HG03565 (cell line): ENCODE results near the gene ACP5.
"Not testable (repeated sequence)": the region's sequence is repeated elsewhere in the genome, so short reads cannot be mapped to it uniquely, and the experiment has no call there.

Experiments
- ATAC-seq: cut with Tn5 transposase; IDR thresholded peaks from one replicate; pipeline ENCODE4 v1.9.1; 2021; ENCODE audit warnings: mild to moderate bottlenecking, moderate library complexity; ENCODE audit not compliant: unreplicated experiment

ACP5 gene

GRCh38 chr19:11577451-11578257 lies at the start of gene ACP5:
ACP5 (minus strand) TSS chr19:11577645; CDS start chr19:11577317, 328 bp downstream.
- ATAC-seq: no peak

GRCh38 chr19:11626252-11626651 lies 48.8 kb upstream of the ACP5 start:
- no peak for ATAC-seq

- ATAC-seq: no peak
Measured at GRCh38 chr19:11624069-11624463, 46.6 kb upstream of the ACP5 start.

- not testable (repeated sequence) for ATAC-seq
Measured at GRCh38 chr19:11622401-11622800, 45.0 kb upstream of the ACP5 start.

GRCh38 chr19:11620553-11620952 lies 43.1 kb upstream of the ACP5 start:
- ATAC-seq: no peak

GRCh38 chr19:11617180-11618062 lies 40.0 kb upstream of the ACP5 start:
- ATAC-seq: no peak

GRCh38 chr19:11612816-11613511 lies 35.5 kb upstream of the ACP5 start:
- no peak for ATAC-seq

GRCh38 chr19:11611730-11612129 lies 34.3 kb upstream of the ACP5 start:
- ATAC-seq: no peak

GRCh38 chr19:11606484-11606883 lies 29.0 kb upstream of the ACP5 start:
- no peak for ATAC-seq

- not testable (repeated sequence) for ATAC-seq
Measured at GRCh38 chr19:11599704-11600103, 22.3 kb upstream of the ACP5 start.

- no peak for ATAC-seq
Measured at GRCh38 chr19:11598746-11599145, 21.3 kb upstream of the ACP5 start.

- ATAC-seq: no peak
Measured at GRCh38 chr19:11598103-11598483, 20.6 kb upstream of the ACP5 start.

- ATAC-seq: peak; percentile 94
Measured at GRCh38 chr19:11597202-11598102, 20.0 kb upstream of the ACP5 start, which contains the start of gene ZNF627. ZNF627 (plus strand) TSS chr19:11597483; CDS start chr19:11597628, 145 bp downstream.

GRCh38 chr19:11596156-11596555 lies 18.7 kb upstream of the ACP5 start:
- ATAC-seq: no peak

- ATAC-seq: no peak
Measured at GRCh38 chr19:11594084-11594483, 16.6 kb upstream of the ACP5 start.

- no peak for ATAC-seq
Measured at GRCh38 chr19:11587975-11588631, 10.7 kb upstream of the ACP5 start.

GRCh38 chr19:11587302-11587974 lies 10.0 kb upstream of the ACP5 start:
- ATAC-seq: peak; percentile 45

- no peak for ATAC-seq
Measured at GRCh38 chr19:11586331-11586730, 8.9 kb upstream of the ACP5 start.

GRCh38 chr19:11581740-11582139 lies 4.3 kb upstream of the ACP5 start:
- peak; percentile 79 for ATAC-seq
